GM18909 (cell line): ENCODE data around the gene CD44.

Experiments used
- ATAC-seq: cut with Tn5 transposase; IDR thresholded peaks from one replicate; pipeline ENCODE4 v1.9.1; 2021; ENCODE audit warnings: mild to moderate bottlenecking; ENCODE audit not compliant: unreplicated experiment, poor library complexity

Gene CD44

GRCh38 chr11:35232891-35233330, 93.9 kb downstream of the CD44 start:
- no peak for ATAC-seq

GRCh38 chr11:35233518-35233917, 94.5 kb downstream of the CD44 start:
- ATAC-seq = no peak

- ATAC-seq = no peak
Measured at GRCh38 chr11:35234460-35235156, 95.6 kb downstream of the CD44 start.

- no peak for ATAC-seq
Measured at GRCh38 chr11:35235157-35235468, 96.1 kb downstream of the CD44 start.

- ATAC-seq = no peak
Measured at GRCh38 chr11:35235498-35235897, 96.5 kb downstream of the CD44 start.

- no peak for ATAC-seq
Measured at GRCh38 chr11:35235936-35236666, 97.1 kb downstream of the CD44 start.

- ATAC-seq = no peak
Measured at GRCh38 chr11:35236667-35237003, 97.7 kb downstream of the CD44 start.

- no peak for ATAC-seq
Measured at GRCh38 chr11:35237351-35237750, 98.4 kb downstream of the CD44 start.

- no peak for ATAC-seq
Measured at GRCh38 chr11:35237860-35238715, 99.1 kb downstream of the CD44 start.

- ATAC-seq = no peak
Measured at GRCh38 chr11:35238882-35239281, 99.9 kb downstream of the CD44 start.

GRCh38 chr11:35239471-35240075, 100.6 kb downstream of the CD44 start:
- ATAC-seq = no peak

- ATAC-seq = no peak
Measured at GRCh38 chr11:35241083-35241482, 102.1 kb downstream of the CD44 start.

GRCh38 chr11:35241531-35241930, 102.6 kb downstream of the CD44 start:
- ATAC-seq = no peak

- no peak for ATAC-seq
Measured at GRCh38 chr11:35242412-35243242, 103.7 kb downstream of the CD44 start.

- ATAC-seq = no peak
Measured at GRCh38 chr11:35243774-35244173, 104.8 kb downstream of the CD44 start.

GRCh38 chr11:35245056-35245455, 106.1 kb downstream of the CD44 start:
- no peak for ATAC-seq

- ATAC-seq = no peak
Measured at GRCh38 chr11:35245786-35246185, 106.8 kb downstream of the CD44 start.

GRCh38 chr11:35246745-35247144, 107.8 kb downstream of the CD44 start:
- no peak for ATAC-seq

GRCh38 chr11:35247428-35247827, 108.5 kb downstream of the CD44 start:
- no peak for ATAC-seq

- ATAC-seq = no peak
Measured at GRCh38 chr11:35247863-35248262, 108.9 kb downstream of the CD44 start.
